HCT116 (cell line): Measurements from ENCODE around the gene ELMOD3. TPM values are rescaled to one million over a fixed set of nuclear protein-coding genes. Genes with fewer than 3 reads are reported as not detected.

Experiments
- ATAC-seq: fragments of 200-7000 bp; cut with Tn5 transposase; 2 replicates; pipeline ENCODE4 v1.9.1; 2020; ENCODE audit warnings: mild to moderate bottlenecking, moderate library complexity
- BruUV-seq: library from RNA; stranded (reverse); fragments of 400-500 nt; replicated peaks from 2 replicates; lab custom pipeline; 2021; lab: Mats Ljungman, UMichigan
- CTCF ChIA-PET: fragments of 300-600 bp; sonication (Branson Sonifier 250); formaldehyde crosslinking; loops from one replicate; lab custom pipeline; 2021; ENCODE audit warnings: antibody characterized with exemption; lab: Charles Lee
- POLR2A ChIA-PET: fragments of 300-600, 350-600 bp; sonication (Branson Sonifier 250); formaldehyde crosslinking; loops from one replicate; lab custom pipeline; 2021; ENCODE audit warnings: antibody characterized with exemption; lab: Charles Lee
- RAD21 ChIA-PET, 2 experiments: fragments of 300-600 bp; sonication (Branson Sonifier 250); formaldehyde crosslinking; loops; one replicate each; lab custom pipeline; 2023; ENCODE audit warnings: low total read pairs in 2 of 2; ENCODE audit not compliant: uncharacterized antibody in 2 of 2, unreplicated experiment in 2 of 2, low non-redundant PET in 1 of 2; lab: Charles Lee
- DNase-seq: peaks from one replicate; pipeline ENCODE4 v3.0.0-alpha.2; 2010; ENCODE audit warnings: low read depth, low spot score
- H2AFZ ChIP-seq: fragments of 200-600 bp; shearing (Covaris generic), sonication (generic); 2 replicates; pipeline ENCODE4 v1.6.1; 2017; ENCODE audit warnings: low read depth, mixed run types, mixed read lengths, antibody characterized with exemption, low read length; ENCODE audit not compliant: poor library complexity, severe bottlenecking
- H3K27ac ChIP-seq: 2 replicates; pipeline ENCODE4 v1.5.1; 2012; ENCODE audit warnings: low read depth, low read length
- H3K27me3 ChIP-seq: fragments of 200-600 bp; sonication (generic); 2 replicates; pipeline ENCODE4 v1.6.1; 2016; ENCODE audit warnings: mixed run types, low read length, mixed read lengths; ENCODE audit not compliant: insufficient read depth
- H3K36me3 ChIP-seq, 2 experiments: fragments of 200-500 bp in 1 of 2; fragments of 200-600 bp in 1 of 2; sonication (Bioruptor generic) in 1 of 2; sonication (generic) in 1 of 2; 2 replicates each; pipeline versions ENCODE4 v1.5.1 to v1.6.1; 2014 to 2016; ENCODE audit warnings: low read length in 2 of 2, inconsistent platforms in 1 of 2, mixed read lengths in 1 of 2, mixed run types in 1 of 2; ENCODE audit not compliant: insufficient read depth in 2 of 2, control insufficient read depth in 1 of 2
- H3K4me1 ChIP-seq, 2 experiments: fragments of 200-600 bp in 1 of 2; sonication (generic) in 1 of 2; 2 replicates each; pipeline versions ENCODE4 v1.5.1 to v1.6.1; 2012 to 2017; ENCODE audit warnings: low read length in 2 of 2, inconsistent platforms in 1 of 2, mild to moderate bottlenecking in 1 of 2, mixed read lengths in 1 of 2, mixed run types in 1 of 2, moderate library complexity in 1 of 2; ENCODE audit not compliant: insufficient read depth in 2 of 2, control insufficient read depth in 1 of 2
- H3K4me2 ChIP-seq: fragments of 200-600 bp; sonication (generic); 2 replicates; pipeline ENCODE4 v1.6.1; 2017; ENCODE audit warnings: mixed run types, low read length, mixed read lengths
- H3K4me3 ChIP-seq, 2 experiments: fragments of 200-600 bp in 1 of 2; sonication (generic) in 1 of 2; replicated peaks in 1 of 2; 2 replicates each; pipeline ENCODE4 v1.5.1; 2011 to 2016; ENCODE audit warnings: low read length in 2 of 2, control low read depth in 1 of 2, low read depth in 1 of 2, mild to moderate bottlenecking in 1 of 2, mixed read lengths in 1 of 2, mixed run types in 1 of 2
- H3K79me2 ChIP-seq: fragments of 200-600 bp; sonication (generic); 2 replicates; pipeline ENCODE4 v1.6.1; 2017; ENCODE audit warnings: mild to moderate bottlenecking, mixed run types, low read length, moderate library complexity, mixed read lengths; ENCODE audit not compliant: insufficient read depth
- H3K9ac ChIP-seq: fragments of 200-600 bp; sonication (generic); 2 replicates; pipeline ENCODE4 v1.6.1; 2016; ENCODE audit warnings: low read length, mixed read lengths
- H3K9me2 ChIP-seq: fragments of 200-600 bp; sonication (generic), shearing (Covaris generic); 2 replicates; pipeline ENCODE4 v1.6.1; 2017; ENCODE audit warnings: mixed run types, mild to moderate bottlenecking, moderate library complexity; ENCODE audit not compliant: insufficient read depth
- H3K9me3 ChIP-seq, 2 experiments: fragments of 200-500 bp in 1 of 2; fragments of 200-600 bp in 1 of 2; sonication (Bioruptor generic) in 1 of 2; sonication (generic) in 1 of 2; 2 replicates each; pipeline ENCODE4 v1.6.1; 2014 to 2017; ENCODE audit warnings: low read length in 2 of 2, mixed read lengths in 2 of 2, inconsistent platforms in 1 of 2, low read depth in 1 of 2, mild to moderate bottlenecking in 1 of 2, mixed run types in 1 of 2, moderate library complexity in 1 of 2; ENCODE audit not compliant: control insufficient read depth in 1 of 2, insufficient read depth in 1 of 2
- H4K20me1 ChIP-seq: fragments of 200-600 bp; sonication (generic), shearing (Covaris generic); 2 replicates; pipeline ENCODE4 v1.6.1; 2017; ENCODE audit warnings: mixed run types, mild to moderate bottlenecking, moderate library complexity; ENCODE audit not compliant: insufficient read depth
- EGR1 ChIP-seq: IDR thresholded peaks from 2 replicates; pipeline ENCODE4 v1.6.1; 2012; ENCODE audit warnings: low read depth
- EZH2 ChIP-seq: fragments of 200-600 bp; sonication (generic); IDR thresholded peaks from 2 replicates; pipeline ENCODE4 v1.6.1; 2017; ENCODE audit warnings: antibody characterized with exemption, mixed run types
- EZH2phosphoT487 ChIP-seq: fragments of 200-600 bp; IDR thresholded peaks from 2 replicates; pipeline ENCODE4 v1.6.1; 2018; ENCODE audit warnings: antibody characterized with exemption, borderline replicate concordance
- SIN3A ChIP-seq: IDR thresholded peaks from 2 replicates; pipeline ENCODE4 v1.6.1; 2012; ENCODE audit warnings: low read depth
- SRF ChIP-seq: IDR thresholded peaks from 2 replicates; pipeline ENCODE4 v1.6.1; 2012; ENCODE audit warnings: low read depth
- YY1 ChIP-seq: IDR thresholded peaks from 2 replicates; pipeline ENCODE4 v1.6.1; 2011; ENCODE audit warnings: low read length, low read depth, moderate library complexity, mild to moderate bottlenecking; ENCODE audit not compliant: insufficient replicate concordance; ENCODE audit errors: extremely low read depth
- ZFX ChIP-seq: fragments of 450-650 bp; IDR thresholded peaks from 2 replicates; pipeline ENCODE4 v1.6.1; 2017
- ZNF274 ChIP-seq: fragments of 200-500 bp; sonication (Bioruptor generic); IDR thresholded peaks from 2 replicates; pipeline ENCODE4 v1.6.1; 2014; ENCODE audit warnings: mild to moderate bottlenecking, low read depth, low read length, inconsistent platforms
- intact Hi-C: fragments of 100-400 bp; cut with micrococcal nuclease; formaldehyde crosslinking; loops from 2 replicates; pipeline ENCODE4 v1.10.0; 2022
- total RNA-seq: library from RNA; stranded (reverse); gene quantifications from one replicate; pipeline ENCODE4 v1.2.1, GENCODE V29; 2021; ENCODE audit not compliant: unreplicated experiment
- TF ChIP-seq, protein P1 (sequence below): IDR thresholded peaks from 2 replicates; pipeline ENCODE4 v1.6.1; 2011; ENCODE audit warnings: mild to moderate bottlenecking, low read length, moderate library complexity; ENCODE audit not compliant: insufficient replicate concordance; ENCODE audit errors: extremely low read depth

The ELMOD3 gene
- total RNA-seq, 1 experiment from 2014 or later, result 9.2 TPM

DNA sequence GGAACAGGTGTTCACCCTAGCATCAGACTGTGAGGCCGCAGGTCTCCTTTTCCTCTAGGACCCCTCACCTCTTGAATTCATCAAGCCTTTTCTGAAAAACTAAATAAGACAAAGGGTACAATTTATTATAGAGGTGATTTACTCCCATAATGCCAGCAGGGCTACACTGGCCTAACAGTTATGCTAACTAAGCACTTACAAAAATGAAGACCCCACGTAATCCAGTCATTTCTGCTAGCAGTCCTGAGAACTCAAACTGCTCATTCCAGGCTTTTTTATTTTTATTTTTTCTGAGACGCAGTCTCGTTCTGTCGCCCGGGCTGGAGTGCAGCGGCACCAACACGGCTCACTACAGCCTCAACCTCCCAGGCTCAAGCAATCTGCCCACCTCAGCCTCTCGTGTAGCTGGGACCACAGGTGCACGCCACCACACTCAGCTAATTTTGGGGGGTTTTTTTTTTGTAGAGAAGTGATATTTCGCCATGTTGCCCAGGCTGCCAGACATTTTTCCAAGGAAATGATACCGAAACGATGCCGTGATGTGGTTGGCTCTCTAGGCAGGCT, 41.4 kb downstream of the ELMOD3 start:
- Histone ChIP-seq H3K4me3 (no peak overlapping the region), H3K27me3 (no peaks in the 10 kb centered on the region), H3K27ac (no peak overlapping the region), H3K9me2 (no peaks in the 10 kb centered on the region), H2AFZ (no peak overlapping the region), H3K9ac (no peak overlapping the region), H3K4me1 (peaks cover 0 to 6% of the 10 kb centered on the region in 2 experiments; a peak in 1 of 4 replicates), H4K20me1 (no peaks in the 10 kb centered on the region), H3K9me3 (no peaks in the 10 kb centered on the region), H3K79me2 (no peaks in the 10 kb centered on the region), H3K4me2 (no peak overlapping the region), H3K36me3 (peaks cover 15 to 44% of the 10 kb centered on the region in 2 experiments)
- POLR2A ChIA-PET, result no interaction called here
- BruUV-seq, result no TSS peak
- TF ChIP-seq ZFX, result no peak
- no peak for TF ChIP-seq EZH2
- no peak for TF ChIP-seq ZNF274
- TF ChIP-seq, protein P1, sequence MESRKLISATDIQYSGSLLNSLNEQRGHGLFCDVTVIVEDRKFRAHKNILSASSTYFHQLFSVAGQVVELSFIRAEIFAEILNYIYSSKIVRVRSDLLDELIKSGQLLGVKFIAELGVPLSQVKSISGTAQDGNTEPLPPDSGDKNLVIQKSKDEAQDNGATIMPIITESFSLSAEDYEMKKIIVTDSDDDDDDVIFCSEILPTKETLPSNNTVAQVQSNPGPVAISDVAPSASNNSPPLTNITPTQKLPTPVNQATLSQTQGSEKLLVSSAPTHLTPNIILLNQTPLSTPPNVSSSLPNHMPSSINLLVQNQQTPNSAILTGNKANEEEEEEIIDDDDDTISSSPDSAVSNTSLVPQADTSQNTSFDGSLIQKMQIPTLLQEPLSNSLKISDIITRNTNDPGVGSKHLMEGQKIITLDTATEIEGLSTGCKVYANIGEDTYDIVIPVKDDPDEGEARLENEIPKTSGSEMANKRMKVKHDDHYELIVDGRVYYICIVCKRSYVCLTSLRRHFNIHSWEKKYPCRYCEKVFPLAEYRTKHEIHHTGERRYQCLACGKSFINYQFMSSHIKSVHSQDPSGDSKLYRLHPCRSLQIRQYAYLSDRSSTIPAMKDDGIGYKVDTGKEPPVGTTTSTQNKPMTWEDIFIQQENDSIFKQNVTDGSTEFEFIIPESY, result no peak
- no peak for TF ChIP-seq SIN3A
- no peak for TF ChIP-seq EZH2phosphoT487
- no peak for TF ChIP-seq SRF
- no peak for TF ChIP-seq EGR1
- no peak for TF ChIP-seq YY1
- intact Hi-C loops, result no loop called here
- CTCF ChIA-PET, result no interaction called here
- DNase-seq (no peak), ATAC-seq (no peak)
- RAD21 ChIA-PET, result no interaction called here
